ENCODE results near the gene LGR6.

LGR6 gene

GRCh38 chr1:202270871-202271326 lies 77.3 kb downstream of the LGR6 start:
- Histone ChIP-seq H3K4me2 (ENCODE audit: low read depth, low read length, poor library complexity, severe bottlenecking) (no peak overlapping the region), H3K4me3 (ENCODE audit: low read length, poor library complexity, severe bottlenecking) (no peak overlapping the region), H3F3A (ENCODE audit: low read depth) (no peaks in the 10 kb centered on the region), H3K9me3 (ENCODE audit: insufficient read depth, low read depth, low read length) (no peaks in the 10 kb centered on the region), H3K9me2 (replicated peaks; ENCODE audit: low read depth, low read length) (no peaks in the 10 kb centered on the region), H4K20me1 (ENCODE audit: insufficient read depth, low read length, poor library complexity, severe bottlenecking) (no peaks in the 10 kb centered on the region), H3K4me1 (ENCODE audit: insufficient read depth, low read length, poor library complexity, severe bottlenecking) (no peaks in the 10 kb centered on the region), H3K36me3 (ENCODE audit: insufficient read depth, low read length) (no peaks in the 10 kb centered on the region), H3K79me2 (ENCODE audit: insufficient read depth, low read length) (no peaks in the 10 kb centered on the region), H3K9ac (ENCODE audit: low read depth, low read length, poor library complexity, severe bottlenecking) (no peak overlapping the region), H3K27me3 (ENCODE audit: insufficient read depth, low read length, poor library complexity, severe bottlenecking) (peaks cover 5% of the 10 kb centered on the region), H2AFZ (ENCODE audit: low read length) (no peak overlapping the region)
- TF ChIP-seq CTCF (conservative IDR thresholded peaks at IDR 0.05; ENCODE audit: low read length) (no peak), EZH2phosphoT487 (IDR thresholded peaks at IDR 0.05; ENCODE audit: borderline replicate concordance) (no peak)

GRCh38 chr1:202272103-202272845 lies 78.7 kb downstream of the LGR6 start:
- no peaks in the 10 kb centered on the region for H3K36me3 ChIP-seq (ENCODE audit: insufficient read depth, low read length)

GRCh38 chr1:202274611-202275010 lies 81.0 kb downstream of the LGR6 start:
- no peaks in the 10 kb centered on the region for H4K20me1 ChIP-seq (ENCODE audit: insufficient read depth, low read length, poor library complexity, severe bottlenecking)
- no peaks in the 10 kb centered on the region for H3K9me3 ChIP-seq (ENCODE audit: insufficient read depth, low read depth, low read length)
- H3K4me1 ChIP-seq (ENCODE audit: insufficient read depth, low read length, poor library complexity, severe bottlenecking), result no peaks in the 10 kb centered on the region
- no peak overlapping the region for H2AFZ ChIP-seq (ENCODE audit: low read length)
- no peaks in the 10 kb centered on the region for H3F3A ChIP-seq (ENCODE audit: low read depth)
- H3K4me2 ChIP-seq (ENCODE audit: low read depth, low read length, poor library complexity, severe bottlenecking), result no peak overlapping the region
- no peak overlapping the region for H3K4me3 ChIP-seq (ENCODE audit: low read length, poor library complexity, severe bottlenecking)
- H3K27me3 ChIP-seq (ENCODE audit: insufficient read depth, low read length, poor library complexity, severe bottlenecking), result peaks cover 16% of the 10 kb centered on the region
- no peaks in the 10 kb centered on the region for H3K79me2 ChIP-seq (ENCODE audit: insufficient read depth, low read length)
- no peak overlapping the region for H3K9ac ChIP-seq (ENCODE audit: low read depth, low read length, poor library complexity, severe bottlenecking)
- TF ChIP-seq EZH2phosphoT487 (IDR thresholded peaks at IDR 0.05; ENCODE audit: borderline replicate concordance) (no peak), CTCF (conservative IDR thresholded peaks at IDR 0.05; ENCODE audit: low read length) (peak; percentile 87)
- no peaks in the 10 kb centered on the region for H3K36me3 ChIP-seq (ENCODE audit: insufficient read depth, low read length)
- no peaks in the 10 kb centered on the region for H3K9me2 ChIP-seq (replicated peaks; ENCODE audit: low read depth, low read length)

More at GRCh38 chr1:202272103-202272845, 78.7 kb downstream of the LGR6 start:
- no peaks in the 10 kb centered on the region for H3K79me2 ChIP-seq (ENCODE audit: insufficient read depth, low read length)
- no peak overlapping the region for H2AFZ ChIP-seq (ENCODE audit: low read length)
- no peaks in the 10 kb centered on the region for H3F3A ChIP-seq (ENCODE audit: low read depth)
- TF ChIP-seq CTCF (conservative IDR thresholded peaks at IDR 0.05; ENCODE audit: low read length), result no peak
- TF ChIP-seq EZH2phosphoT487 (IDR thresholded peaks at IDR 0.05; ENCODE audit: borderline replicate concordance), result no peak
- H4K20me1 ChIP-seq (ENCODE audit: insufficient read depth, low read length, poor library complexity, severe bottlenecking), result no peaks in the 10 kb centered on the region
- H3K9me3 ChIP-seq (ENCODE audit: insufficient read depth, low read depth, low read length), result no peaks in the 10 kb centered on the region
- no peaks in the 10 kb centered on the region for H3K4me1 ChIP-seq (ENCODE audit: insufficient read depth, low read length, poor library complexity, severe bottlenecking)
- no peaks in the 10 kb centered on the region for H3K9me2 ChIP-seq (replicated peaks; ENCODE audit: low read depth, low read length)
- peaks cover 5% of the 10 kb centered on the region for H3K27me3 ChIP-seq (ENCODE audit: insufficient read depth, low read length, poor library complexity, severe bottlenecking)
- no peak overlapping the region for H3K4me3 ChIP-seq (ENCODE audit: low read length, poor library complexity, severe bottlenecking)
- no peak overlapping the region for H3K9ac ChIP-seq (ENCODE audit: low read depth, low read length, poor library complexity, severe bottlenecking)
- no peak overlapping the region for H3K4me2 ChIP-seq (ENCODE audit: low read depth, low read length, poor library complexity, severe bottlenecking)

Measured in Loucy (cell line).